HEK293 (cell line): ENCODE data around the gene SLC25A26.

ENCODE experiments used
- CTCF ChIA-PET: fragments of 350-600 bp; formaldehyde crosslinking; extraction: SDS; loops from one replicate; lab custom pipeline; 2021; ENCODE audit warnings: antibody characterized with exemption; lab: Yijun Ruan, JAX
- POLR2A ChIA-PET: fragments of 300-600 bp; formaldehyde crosslinking; extraction: SDS; loops from one replicate; lab custom pipeline; 2020; ENCODE audit warnings: antibody characterized with exemption, inconsistent platforms; lab: Yijun Ruan, JAX
- H3K27ac ChIP-seq: fragments of 200-500 bp; sonication (Bioruptor generic); 2 replicates; pipeline ENCODE4 v1.5.1; 2014; ENCODE audit warnings: low read depth, low read length, control low read depth, inconsistent platforms; ENCODE audit errors: extremely low read depth
- H3K36me3 ChIP-seq, 2 experiments: fragments of 200-500 bp in 1 of 2; sonication (Bioruptor generic) in 1 of 2; 1 replicate in 1 of 2; 2 replicates in 1 of 2; pipeline ENCODE4 v1.5.1; 2014 to 2017; ENCODE audit warnings: inconsistent platforms in 2 of 2, low read length in 2 of 2; ENCODE audit not compliant: control insufficient read depth in 2 of 2, insufficient read depth in 1 of 2
- H3K4me1 ChIP-seq: fragments of 200-500 bp; sonication (Bioruptor generic); 2 replicates; pipeline ENCODE4 v1.5.1; 2014; ENCODE audit warnings: mild to moderate bottlenecking, low read length, inconsistent platforms; ENCODE audit not compliant: control insufficient read depth, insufficient read depth
- H3K4me3 ChIP-seq: 2 replicates; pipeline ENCODE4 v1.5.1; 2011; ENCODE audit warnings: low read depth, mild to moderate bottlenecking, control low read depth, low read length, moderate library complexity
- H3K9me3 ChIP-seq: fragments of 200-500 bp; sonication (Bioruptor generic); 2 replicates; pipeline ENCODE4 v1.5.1; 2014; ENCODE audit warnings: low read depth, low read length, inconsistent platforms; ENCODE audit not compliant: control insufficient read depth, insufficient read depth
- MYNN ChIP-seq: fragments of 450-650 bp; formaldehyde crosslinking; IDR thresholded peaks from 2 replicates; pipeline ENCODE4 v1.5.1; 2016; ENCODE audit warnings: missing biosample characterization, missing genetic modification characterization, borderline replicate concordance
- SCRT2 ChIP-seq: fragments of 450-650 bp; formaldehyde crosslinking; IDR thresholded peaks from 2 replicates; pipeline ENCODE4 v1.5.1; 2016; ENCODE audit warnings: missing biosample characterization, missing genetic modification characterization
- SP7 ChIP-seq: fragments of 450-650 bp; formaldehyde crosslinking; IDR thresholded peaks from 2 replicates; pipeline ENCODE4 v1.5.1; 2016; ENCODE audit warnings: missing biosample characterization, missing genetic modification characterization
- ZNF155 ChIP-seq: fragments of 450-650 bp; formaldehyde crosslinking; IDR thresholded peaks from 2 replicates; pipeline ENCODE4 v1.5.1; 2016; ENCODE audit warnings: missing biosample characterization, missing genetic modification characterization
- ZNF404 ChIP-seq: fragments of 450-650 bp; formaldehyde crosslinking; IDR thresholded peaks from 2 replicates; pipeline ENCODE4 v1.5.1; 2017; ENCODE audit warnings: missing biosample characterization, missing genetic modification characterization
- ZNF473 ChIP-seq: fragments of 450-650 bp; formaldehyde crosslinking; IDR thresholded peaks from 2 replicates; pipeline ENCODE4 v1.5.1; 2017; ENCODE audit warnings: missing biosample characterization, missing genetic modification characterization
- ZNF600 ChIP-seq: fragments of 450-650 bp; formaldehyde crosslinking; IDR thresholded peaks from 2 replicates; pipeline ENCODE4 v1.5.1; 2016; ENCODE audit warnings: missing biosample characterization, missing genetic modification characterization
- ZNF677 ChIP-seq: fragments of 450-650 bp; IDR thresholded peaks from 2 replicates; pipeline ENCODE4 v1.5.0; 2018; ENCODE audit warnings: missing biosample characterization, mild to moderate bottlenecking, missing genetic modification characterization, moderate library complexity
- ZNF707 ChIP-seq: fragments of 450-650 bp; formaldehyde crosslinking; IDR thresholded peaks from 2 replicates; pipeline ENCODE4 v1.5.1; 2016; ENCODE audit warnings: missing biosample characterization, missing genetic modification characterization
- TF ChIP-seq, protein P1 (sequence below): fragments of 450-650 bp; formaldehyde crosslinking; IDR thresholded peaks from 2 replicates; pipeline ENCODE4 v1.5.1; 2016; ENCODE audit warnings: missing biosample characterization, missing genetic modification characterization
- TF ChIP-seq, protein P2 (sequence below): fragments of 450-650 bp; formaldehyde crosslinking; IDR thresholded peaks from 2 replicates; pipeline ENCODE4 v1.5.1; 2016; ENCODE audit warnings: missing biosample characterization, missing genetic modification characterization, borderline replicate concordance
- TF ChIP-seq, protein P3 (sequence below): fragments of 450-650 bp; formaldehyde crosslinking; IDR thresholded peaks from 2 replicates; pipeline ENCODE4 v1.5.1; 2017; ENCODE audit warnings: missing biosample characterization, mild to moderate bottlenecking, missing genetic modification characterization, moderate library complexity
- TF ChIP-seq, protein P4 (sequence below): fragments of 450-650 bp; formaldehyde crosslinking; IDR thresholded peaks from 2 replicates; pipeline ENCODE4 v1.5.1; 2017; ENCODE audit warnings: missing biosample characterization, missing genetic modification characterization
- TF ChIP-seq, protein P5 (sequence below): fragments of 450-650 bp; formaldehyde crosslinking; IDR thresholded peaks from 2 replicates; pipeline ENCODE4 v1.5.1; 2016; ENCODE audit warnings: missing biosample characterization, missing genetic modification characterization

SLC25A26 gene

DNA sequence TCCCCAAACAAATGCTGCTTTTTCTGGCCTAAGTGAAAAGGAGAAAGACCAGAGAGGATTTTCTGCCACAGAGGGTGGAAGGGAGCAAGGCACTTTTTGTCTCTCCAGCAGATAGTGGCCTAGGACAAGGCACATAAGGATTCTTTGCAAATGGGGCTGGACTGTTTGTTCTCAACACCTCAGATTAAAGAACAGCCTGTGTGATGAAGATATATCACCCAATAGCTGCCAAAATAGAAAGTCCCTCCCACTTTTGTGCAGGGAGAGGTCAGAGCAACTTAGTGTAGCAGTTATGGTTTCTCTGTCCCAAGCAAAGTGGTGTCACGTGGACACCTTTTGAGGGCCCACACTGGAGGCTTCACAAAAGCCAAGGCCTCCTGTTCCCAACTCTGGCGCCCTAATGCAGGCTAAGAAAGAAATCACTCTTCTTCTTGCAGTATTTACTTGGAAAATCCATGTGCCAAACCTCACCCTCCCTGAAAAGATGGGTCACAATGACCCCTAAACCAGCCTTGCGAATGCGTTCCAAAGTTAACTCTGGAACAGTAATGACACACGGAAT, 195.1 kb downstream of the SLC25A26 start:
- Histone ChIP-seq H3K27ac (no peak overlapping the region), H3K36me3 (peaks cover 0 to 46% of the 10 kb centered on the region in 2 experiments; a peak in 1 of 3 replicates), H3K4me3 (no peak overlapping the region), H3K9me3 (no peaks in the 10 kb centered on the region), H3K4me1 (no peaks in the 10 kb centered on the region)
- POLR2A ChIA-PET, result no interaction called here
- TF ChIP-seq ZNF677 (tag by site-specific recombination), result no peak
- no peak for TF ChIP-seq SP7 (tag by site-specific recombination)
- TF ChIP-seq ZNF473 (tag by site-specific recombination), result no peak
- TF ChIP-seq, protein P1, sequence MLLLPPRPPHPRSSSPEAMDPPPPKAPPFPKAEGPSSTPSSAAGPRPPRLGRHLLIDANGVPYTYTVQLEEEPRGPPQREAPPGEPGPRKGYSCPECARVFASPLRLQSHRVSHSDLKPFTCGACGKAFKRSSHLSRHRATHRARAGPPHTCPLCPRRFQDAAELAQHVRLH, result no peak
- TF ChIP-seq ZNF155 (tag by site-specific recombination), result no peak
- TF ChIP-seq, protein P2, sequence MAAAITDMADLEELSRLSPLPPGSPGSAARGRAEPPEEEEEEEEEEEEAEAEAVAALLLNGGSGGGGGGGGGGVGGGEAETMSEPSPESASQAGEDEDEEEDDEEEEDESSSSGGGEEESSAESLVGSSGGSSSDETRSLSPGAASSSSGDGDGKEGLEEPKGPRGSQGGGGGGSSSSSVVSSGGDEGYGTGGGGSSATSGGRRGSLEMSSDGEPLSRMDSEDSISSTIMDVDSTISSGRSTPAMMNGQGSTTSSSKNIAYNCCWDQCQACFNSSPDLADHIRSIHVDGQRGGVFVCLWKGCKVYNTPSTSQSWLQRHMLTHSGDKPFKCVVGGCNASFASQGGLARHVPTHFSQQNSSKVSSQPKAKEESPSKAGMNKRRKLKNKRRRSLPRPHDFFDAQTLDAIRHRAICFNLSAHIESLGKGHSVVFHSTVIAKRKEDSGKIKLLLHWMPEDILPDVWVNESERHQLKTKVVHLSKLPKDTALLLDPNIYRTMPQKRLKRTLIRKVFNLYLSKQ (tag by site-specific recombination), result no peak
- TF ChIP-seq MYNN (tag by site-specific recombination), result no peak
- TF ChIP-seq ZNF404 (tag by site-specific recombination), result no peak
- no peak for TF ChIP-seq ZNF600 (tag by site-specific recombination)
- TF ChIP-seq, protein P3, sequence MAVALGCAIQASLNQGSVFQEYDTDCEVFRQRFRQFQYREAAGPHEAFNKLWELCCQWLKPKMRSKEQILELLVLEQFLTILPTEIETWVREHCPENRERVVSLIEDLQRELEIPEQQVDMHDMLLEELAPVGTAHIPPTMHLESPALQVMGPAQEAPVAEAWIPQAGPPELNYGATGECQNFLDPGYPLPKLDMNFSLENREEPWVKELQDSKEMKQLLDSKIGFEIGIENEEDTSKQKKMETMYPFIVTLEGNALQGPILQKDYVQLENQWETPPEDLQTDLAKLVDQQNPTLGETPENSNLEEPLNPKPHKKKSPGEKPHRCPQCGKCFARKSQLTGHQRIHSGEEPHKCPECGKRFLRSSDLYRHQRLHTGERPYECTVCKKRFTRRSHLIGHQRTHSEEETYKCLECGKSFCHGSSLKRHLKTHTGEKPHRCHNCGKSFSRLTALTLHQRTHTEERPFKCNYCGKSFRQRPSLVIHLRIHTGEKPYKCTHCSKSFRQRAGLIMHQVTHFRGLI (tag by site-specific recombination), result no peak
- no peak for TF ChIP-seq ZNF707 (tag by site-specific recombination)
- CTCF ChIA-PET, result no interaction called here

DNA sequence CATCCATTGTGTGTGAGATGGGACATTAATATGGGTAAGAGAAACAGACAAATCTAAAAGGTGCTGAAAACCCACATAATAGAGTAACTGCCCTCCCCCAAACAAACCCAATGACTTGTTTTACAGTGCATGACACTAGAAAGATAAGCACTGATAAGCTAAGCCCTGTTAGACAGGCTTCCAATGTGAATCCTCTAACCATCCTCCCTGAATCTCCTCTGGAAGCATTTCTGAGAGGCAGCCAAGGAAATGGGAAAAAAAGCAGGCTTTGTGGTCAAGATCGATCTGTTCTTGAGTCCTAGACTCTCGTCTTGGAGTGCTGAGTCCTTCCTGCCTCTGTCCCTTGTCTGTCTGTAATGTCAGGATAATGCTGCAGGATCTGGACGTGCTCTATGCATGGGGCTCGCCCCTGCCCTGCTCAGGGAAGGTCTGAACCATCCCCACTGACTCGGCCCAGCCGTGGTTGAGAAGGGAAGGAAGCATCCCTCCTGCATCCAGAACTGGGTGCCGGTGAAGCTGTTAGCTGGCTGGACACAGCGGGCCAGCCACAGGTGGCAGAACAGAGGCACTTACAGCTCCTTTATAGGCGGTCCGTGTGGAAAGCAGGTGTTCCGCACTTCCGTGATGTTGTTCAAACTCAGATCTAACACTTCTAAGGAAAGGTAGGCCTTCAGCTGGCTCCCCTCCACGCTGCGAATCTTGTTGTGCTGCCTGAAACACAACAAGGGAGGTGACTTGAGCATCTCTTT, 195.9 kb downstream of the SLC25A26 start:
- Histone ChIP-seq H3K9me3 (no peaks in the 10 kb centered on the region), H3K4me1 (no peaks in the 10 kb centered on the region), H3K36me3 (peaks cover 0 to 39% of the 10 kb centered on the region in 2 experiments; a peak in 1 of 3 replicates), H3K27ac (no peak overlapping the region), H3K4me3 (no peak overlapping the region)
- ChIA-PET POLR2A (no interaction called here), CTCF (interaction anchor here (0.6 to 1.0 kb wide), 3 partner anchors 169 to 405 kb away, joined by 4 read pairs; no protein-coding TSS in a partner anchor)
- TF ChIP-seq ZNF677 (tag by site-specific recombination) (no peak), SCRT2 (tag by site-specific recombination) (peak; percentile 44; the same call in 1 of the 2 replicates), ZNF600 (tag by site-specific recombination) (peak; percentile 41; the same call in 1 of the 2 replicates)
- TF ChIP-seq, protein P4, sequence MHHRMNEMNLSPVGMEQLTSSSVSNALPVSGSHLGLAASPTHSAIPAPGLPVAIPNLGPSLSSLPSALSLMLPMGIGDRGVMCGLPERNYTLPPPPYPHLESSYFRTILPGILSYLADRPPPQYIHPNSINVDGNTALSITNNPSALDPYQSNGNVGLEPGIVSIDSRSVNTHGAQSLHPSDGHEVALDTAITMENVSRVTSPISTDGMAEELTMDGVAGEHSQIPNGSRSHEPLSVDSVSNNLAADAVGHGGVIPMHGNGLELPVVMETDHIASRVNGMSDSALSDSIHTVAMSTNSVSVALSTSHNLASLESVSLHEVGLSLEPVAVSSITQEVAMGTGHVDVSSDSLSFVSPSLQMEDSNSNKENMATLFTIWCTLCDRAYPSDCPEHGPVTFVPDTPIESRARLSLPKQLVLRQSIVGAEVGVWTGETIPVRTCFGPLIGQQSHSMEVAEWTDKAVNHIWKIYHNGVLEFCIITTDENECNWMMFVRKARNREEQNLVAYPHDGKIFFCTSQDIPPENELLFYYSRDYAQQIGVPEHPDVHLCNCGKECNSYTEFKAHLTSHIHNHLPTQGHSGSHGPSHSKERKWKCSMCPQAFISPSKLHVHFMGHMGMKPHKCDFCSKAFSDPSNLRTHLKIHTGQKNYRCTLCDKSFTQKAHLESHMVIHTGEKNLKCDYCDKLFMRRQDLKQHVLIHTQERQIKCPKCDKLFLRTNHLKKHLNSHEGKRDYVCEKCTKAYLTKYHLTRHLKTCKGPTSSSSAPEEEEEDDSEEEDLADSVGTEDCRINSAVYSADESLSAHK, result 0 out of 2 replicates have a peak, but pooled peaks have one; percentile 27
- TF ChIP-seq, protein P5, sequence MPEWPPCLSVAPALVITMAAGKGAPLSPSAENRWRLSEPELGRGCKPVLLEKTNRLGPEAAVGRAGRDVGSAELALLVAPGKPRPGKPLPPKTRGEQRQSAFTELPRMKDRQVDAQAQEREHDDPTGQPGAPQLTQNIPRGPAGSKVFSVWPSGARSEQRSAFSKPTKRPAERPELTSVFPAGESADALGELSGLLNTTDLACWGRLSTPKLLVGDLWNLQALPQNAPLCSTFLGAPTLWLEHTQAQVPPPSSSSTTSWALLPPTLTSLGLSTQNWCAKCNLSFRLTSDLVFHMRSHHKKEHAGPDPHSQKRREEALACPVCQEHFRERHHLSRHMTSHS (tag by site-specific recombination), result no peak
